ENCODE measurements around the gene SAP30. TPM values are rescaled to one million over a fixed set of nuclear protein-coding genes. Genes with fewer than 3 reads are reported as not detected.
A peak's percentile ranks its signal among the peaks of the same experiment; 100 is the strongest.

SAP30 gene
- total and polyA plus RNA-seq, 10 of the 15 experiments (the other 5 are each of a cell fraction or from before 2014, with no cell fraction given) = 5.0 to 56.9 (median 23.6) TPM

GRCh38 chr4:173371292-173372192 is 788 bp downstream of the SAP30 start (continued):
- no peak for TF ChIP-seq SP1 (IDR thresholded peaks at IDR 0.05; ENCODE audit: low read depth, low read length)
- no peak for TF ChIP-seq MYB (IDR thresholded peaks at IDR 0.05; ENCODE audit: borderline replicate concordance, low read depth, low read length)
- TF ChIP-seq SPI1 (IDR thresholded peaks at IDR 0.05; ENCODE audit: borderline replicate concordance, insufficient read depth, low read depth, low read length) = no peak
- TF ChIP-seq SMAD1 (IDR thresholded peaks at IDR 0.05; ENCODE audit: low read depth, partially characterized antibody) = no peak
- no peak for TF ChIP-seq SKIL (IDR thresholded peaks at IDR 0.05; ENCODE audit: low read depth, poor library complexity, severe bottlenecking)
- no peak for TF ChIP-seq TAF1 (IDR thresholded peaks at IDR 0.05; ENCODE audit: borderline replicate concordance, low read depth, low read length)
- no peak for TF ChIP-seq USF2 (IDR thresholded peaks at IDR 0.05; ENCODE audit: borderline replicate concordance, low read depth, low read length)
- no peak for TF ChIP-seq RB1 (IDR thresholded peaks at IDR 0.05; ENCODE audit: borderline replicate concordance)
- TF ChIP-seq NBN (IDR thresholded peaks at IDR 0.05) = no peak
- peak in 1 of 2 experiments; percentile 16; a peak in 1 of 4 replicates for TF ChIP-seq BHLHE40 (IDR thresholded peaks at IDR 0.05; ENCODE audit: borderline replicate concordance in 1 of 2, low read depth in 2 of 2, low read length in 1 of 2)
- no peak for TF ChIP-seq PBX3 (IDR thresholded peaks at IDR 0.05; ENCODE audit: insufficient replicate concordance, low read depth, low read length)
- no peak for TF ChIP-seq ELK1 (IDR thresholded peaks at IDR 0.05; ENCODE audit: low read depth, low read length)
- no peak for TF ChIP-seq SUPT20H (IDR thresholded peaks at IDR 0.05; ENCODE audit: borderline replicate concordance, control insufficient read depth, low read depth, low read length)
- TF ChIP-seq SMAD5 (IDR thresholded peaks at IDR 0.05; ENCODE audit: low read depth) = no peak
- TF ChIP-seq EGR1 (IDR thresholded peaks at IDR 0.05; ENCODE audit: borderline replicate concordance in 1 of 2, low read depth in 2 of 2, low read length in 2 of 2) = peak in 1 of 2 experiments; percentile 70; a peak in 2 of 3 replicates
- peak; percentile 78 for TF ChIP-seq RUNX3 (IDR thresholded peaks at IDR 0.05; ENCODE audit: low read length)
- TF ChIP-seq KAT2A (conservative IDR thresholded peaks at IDR 0.05; ENCODE audit: control insufficient read depth, low read depth, low read length) = no peak
- no peak for TF ChIP-seq RELA (IDR thresholded peaks at IDR 0.05; ENCODE audit: borderline replicate concordance, partially characterized antibody)
- no peak for TF ChIP-seq ZBED1 (IDR thresholded peaks at IDR 0.05; ENCODE audit: borderline replicate concordance)
- no peak for TF ChIP-seq MAX (IDR thresholded peaks at IDR 0.05; ENCODE audit: low read depth, low read length)
- peak; percentile 10; the same call in 1 of the 2 replicates for TF ChIP-seq CREM (IDR thresholded peaks at IDR 0.05; ENCODE audit: low read depth)
- no peak for TF ChIP-seq HDGF (IDR thresholded peaks at IDR 0.05)
- TF ChIP-seq ATF3 (IDR thresholded peaks at IDR 0.05; ENCODE audit: borderline replicate concordance, extremely low read depth, low read depth, low read length) = no peak
- TF ChIP-seq IKZF2 (IDR thresholded peaks at IDR 0.05) = peak; percentile 38 to 57; a peak in 2 of 4 replicates
